Hematopoietic multipotent progenitor cell (in vitro differentiated cells): Measurements from ENCODE around the gene CTU2. TPM values are rescaled to one million over a fixed set of nuclear protein-coding genes. Genes with fewer than 3 reads are reported as not detected.
A peak's percentile ranks its signal among the peaks of the same experiment; 100 is the strongest.

ENCODE experiments used
- DNase-seq, 3 donors: peaks; one replicate each; pipeline ENCODE4 v3.0.0-alpha.2; 2011 to 2015; ENCODE audit warnings: low read depth in 2 of 3, low spot score in 2 of 3
- total RNA-seq: library from RNA; depleted of rRNA; stranded (reverse); fragments of >200 nt; gene quantifications from one replicate; pipeline ENCODE4 v1.2.3, GENCODE V29; 2012

Gene CTU2
- total RNA-seq, 1 donor: 7.5 TPM

DNA sequence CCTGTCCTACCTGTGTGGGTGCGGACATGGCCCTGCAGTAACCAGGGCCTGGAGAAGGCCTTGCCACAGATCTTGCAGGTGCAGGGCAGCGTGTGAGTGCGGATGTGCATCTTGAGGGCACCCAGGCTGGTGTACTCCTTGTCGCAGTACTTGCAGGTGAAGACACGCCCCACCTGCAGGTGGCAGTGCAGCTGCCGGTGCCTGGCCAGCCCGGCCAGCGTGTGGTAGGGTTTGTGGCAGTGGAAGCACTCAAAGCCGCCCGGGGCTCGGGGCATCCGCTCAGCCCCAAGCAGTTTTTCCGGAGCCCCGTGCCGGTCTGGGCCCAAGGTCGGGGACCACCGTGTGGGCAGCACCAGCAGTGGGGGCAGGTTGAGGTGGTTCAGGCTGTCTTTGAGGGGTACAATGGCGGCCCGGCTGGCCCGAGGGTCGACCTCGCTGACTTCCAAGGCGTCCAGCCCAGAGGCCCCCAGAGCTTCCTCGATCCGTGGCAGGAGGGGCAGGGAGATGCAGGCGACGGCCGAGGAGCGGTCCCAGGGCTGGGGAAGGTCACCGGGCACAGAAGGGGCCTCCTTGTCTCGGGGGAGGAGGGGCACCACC, 25.1 kb upstream of the CTU2 start:
- peak in 1 of 3 donors; percentile 47 for DNase-seq

DNA sequence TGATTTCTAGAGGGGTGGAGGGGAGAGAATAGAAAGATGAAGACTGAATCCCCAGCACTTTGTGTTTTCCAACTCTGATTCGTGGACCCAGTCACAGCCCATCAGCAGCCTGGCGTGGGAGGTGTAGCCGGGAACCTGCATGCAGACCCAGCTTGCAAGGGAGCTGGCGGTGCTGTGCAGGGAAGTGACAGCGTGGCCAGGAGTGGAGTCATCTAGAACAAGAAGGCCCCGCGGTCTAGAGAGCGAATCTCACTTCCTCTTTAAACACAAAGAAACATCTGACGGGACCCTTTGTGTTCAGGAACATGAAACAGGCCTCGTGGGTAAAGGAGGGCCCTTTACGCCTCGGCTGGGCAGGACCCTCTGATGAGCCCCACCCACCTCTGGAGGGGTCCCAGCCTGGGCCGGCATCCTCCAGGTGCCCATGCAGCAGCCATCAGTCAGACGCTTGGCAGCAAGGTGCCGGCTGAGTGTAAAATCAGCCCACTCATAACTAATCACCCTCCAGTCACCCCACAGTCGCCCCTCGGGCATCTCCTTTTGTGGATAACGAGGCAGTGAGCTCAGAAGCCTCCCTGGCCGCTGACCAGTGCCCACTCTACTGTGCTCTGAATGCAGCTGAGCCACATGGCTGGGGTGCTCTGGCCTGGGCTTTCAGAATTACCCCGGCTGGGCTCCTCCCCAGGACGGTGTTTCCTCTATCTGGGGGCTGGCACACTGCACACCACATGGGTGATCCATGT, 24.4 kb upstream of the CTU2 start:
- peak in 2 of 3 donors; percentile 82 to 90 for DNase-seq

DNA sequence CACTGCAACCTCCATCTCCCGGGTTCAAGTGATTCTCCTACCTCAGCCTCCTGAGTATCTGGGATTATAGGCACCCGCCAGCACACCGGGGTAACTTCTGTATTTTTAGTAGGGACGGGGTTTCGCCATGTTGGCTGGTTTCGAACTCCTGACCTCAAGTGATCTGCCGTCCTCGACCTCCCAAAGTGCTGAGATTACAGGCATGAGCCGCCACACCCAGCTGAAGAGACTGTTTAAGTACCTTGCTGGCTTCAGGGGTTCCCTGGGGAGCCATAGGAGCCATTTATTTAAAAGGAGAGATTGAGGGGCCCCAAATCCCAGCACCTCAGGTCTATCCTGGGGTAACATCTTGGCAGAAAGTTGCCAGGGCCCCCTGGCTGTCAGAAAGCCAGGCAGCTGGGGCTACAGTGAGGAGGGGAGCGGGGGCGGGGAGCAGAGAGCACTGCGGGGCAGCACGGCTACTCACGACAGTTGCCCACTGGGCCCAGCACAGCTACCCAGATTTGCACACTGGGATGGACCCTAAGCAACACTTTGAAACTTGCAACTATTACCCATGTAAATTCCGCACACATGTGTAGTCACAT, 21.6 kb upstream of the CTU2 start:
- no peak for DNase-seq

DNA sequence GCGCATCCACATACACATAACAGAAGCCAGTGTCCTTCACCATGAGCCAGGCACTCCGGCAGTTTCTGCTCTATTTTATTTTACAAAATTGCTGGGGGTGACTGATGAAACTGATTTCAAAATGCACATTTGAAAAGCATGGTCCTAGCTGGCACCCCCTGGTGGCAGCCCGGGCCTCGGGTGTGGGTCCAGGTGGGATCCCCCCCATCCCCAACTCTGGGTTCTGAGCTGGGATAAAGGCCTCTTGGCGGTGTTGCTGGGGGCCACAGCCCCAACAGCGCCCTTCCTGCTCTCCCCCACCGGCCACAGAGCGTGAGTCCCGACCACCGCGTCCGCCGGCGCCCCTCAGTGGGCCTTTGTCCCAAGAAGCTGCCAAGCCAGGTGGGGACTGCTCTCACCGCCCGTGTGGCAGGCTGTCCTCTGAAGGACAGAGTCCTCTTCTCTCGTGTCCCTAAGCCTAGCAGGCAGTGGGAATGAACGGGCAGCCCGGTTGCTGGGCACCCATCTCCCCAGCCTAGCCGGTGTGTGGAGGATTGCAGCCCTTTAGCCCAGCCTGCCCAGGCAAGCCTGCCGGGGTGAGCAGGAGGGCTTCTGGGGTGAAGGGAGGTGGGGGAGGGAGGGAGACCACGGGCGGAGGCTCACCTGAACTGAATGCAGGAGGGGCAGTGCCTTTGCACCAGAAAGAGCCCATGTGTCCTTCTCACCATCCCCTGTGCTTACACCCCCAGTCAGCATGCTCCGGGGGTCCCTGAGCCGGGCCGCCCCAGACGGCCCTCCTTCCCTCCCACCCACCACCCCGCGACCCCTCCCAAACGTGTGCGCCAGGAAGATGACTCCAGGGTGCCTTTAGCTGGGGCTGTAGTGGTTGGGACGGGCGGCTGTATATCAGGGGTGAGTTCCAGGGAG, 20.9 kb upstream of the CTU2 start:
- peak in 2 of 3 donors; percentile 71 to 73 for DNase-seq

DNA sequence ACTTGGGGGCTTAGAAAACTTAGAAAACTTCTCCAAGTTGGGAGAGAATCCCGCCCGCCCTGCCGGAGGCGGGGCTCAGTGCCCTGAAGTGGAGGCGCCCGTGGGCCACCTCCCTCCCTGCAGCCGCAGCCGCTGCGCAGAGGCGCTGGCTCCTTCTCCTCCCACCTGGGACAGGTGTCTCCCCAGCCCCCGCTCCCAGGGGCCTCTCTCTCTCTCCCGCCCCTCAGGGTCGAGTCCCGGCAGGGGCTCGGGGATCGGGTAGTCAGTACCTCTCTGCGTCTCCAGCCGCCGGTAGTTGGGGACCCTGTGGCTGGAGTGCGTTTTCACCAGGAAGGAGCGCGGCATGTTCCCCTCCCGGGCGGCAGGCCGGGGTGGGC, 20.3 kb upstream of the CTU2 start:
- peak in 1 of 3 donors; percentile 21 for DNase-seq

DNA sequence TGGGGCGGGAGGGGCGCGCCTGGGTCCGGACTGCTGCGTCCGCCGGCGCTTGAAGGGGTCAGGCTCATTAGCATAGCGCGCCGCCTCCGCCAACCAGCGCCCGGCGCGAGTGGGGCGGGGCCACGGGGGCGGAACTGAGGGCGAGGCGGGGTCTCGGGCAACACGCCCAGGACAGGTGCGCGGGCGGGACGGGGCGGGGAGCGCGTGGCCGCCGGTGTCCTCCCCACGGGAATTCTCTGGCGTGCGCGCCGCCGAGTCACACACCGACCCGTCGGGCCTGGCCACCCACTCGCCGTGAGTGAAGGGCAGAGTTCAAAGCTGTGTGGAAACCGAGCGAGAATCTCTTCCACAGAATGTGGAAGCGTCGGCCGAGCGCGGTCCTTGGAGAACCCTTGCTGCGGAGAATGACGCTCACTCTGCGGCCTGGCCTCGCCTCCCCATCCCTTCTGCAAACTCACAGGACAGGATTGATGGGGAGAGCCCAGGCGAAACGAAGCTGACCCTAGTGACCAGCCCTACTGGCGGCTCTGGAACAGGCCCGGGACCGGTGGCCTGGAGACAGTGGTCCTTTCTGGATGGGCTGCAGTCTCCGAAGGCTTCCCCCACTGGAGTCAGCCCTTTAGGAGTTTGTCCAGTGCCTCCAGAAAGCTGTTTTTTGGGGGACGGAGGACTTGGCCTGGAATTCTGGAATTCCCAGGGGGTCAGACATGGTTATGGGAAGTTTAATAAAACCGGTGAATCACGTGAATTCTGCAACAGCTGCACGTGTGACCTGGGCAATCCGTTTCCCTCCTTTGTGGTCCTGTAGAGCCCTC, 19.7 kb upstream of the CTU2 start, which contains the start of gene SNAI3:
Gene SNAI3 (minus strand): TSS at position 69 of the 815 bp plus-strand sequence. CDS start 101 bp downstream, outside the sequence.
- peak in 2 of 3 donors; percentile 68 to 75 for DNase-seq

DNA sequence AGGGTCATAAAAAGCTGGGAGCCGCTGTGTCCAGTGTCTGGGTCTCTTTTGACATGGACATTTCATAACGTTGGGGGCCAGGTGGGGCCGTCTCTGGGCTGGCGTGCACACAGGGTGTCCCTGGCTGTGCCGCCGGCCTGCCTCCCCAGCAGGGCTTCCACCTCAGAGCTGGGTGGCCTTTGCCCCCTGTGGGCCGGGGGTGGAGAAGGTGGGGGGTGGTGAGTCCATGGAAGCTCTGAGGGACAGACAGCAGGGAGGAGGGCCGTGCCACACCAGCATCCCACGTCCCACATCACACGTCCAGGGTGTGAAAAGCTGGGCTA, 19.1 kb upstream of the CTU2 start:
- no peak for DNase-seq

GRCh38 chr16:88687676-88688012, 18.7 kb upstream of the CTU2 start:
- no peak for DNase-seq

- DNase-seq: no peak
These were observed 18.1 kb upstream of the CTU2 start for GRCh38 chr16:88688013-88688778.

DNA sequence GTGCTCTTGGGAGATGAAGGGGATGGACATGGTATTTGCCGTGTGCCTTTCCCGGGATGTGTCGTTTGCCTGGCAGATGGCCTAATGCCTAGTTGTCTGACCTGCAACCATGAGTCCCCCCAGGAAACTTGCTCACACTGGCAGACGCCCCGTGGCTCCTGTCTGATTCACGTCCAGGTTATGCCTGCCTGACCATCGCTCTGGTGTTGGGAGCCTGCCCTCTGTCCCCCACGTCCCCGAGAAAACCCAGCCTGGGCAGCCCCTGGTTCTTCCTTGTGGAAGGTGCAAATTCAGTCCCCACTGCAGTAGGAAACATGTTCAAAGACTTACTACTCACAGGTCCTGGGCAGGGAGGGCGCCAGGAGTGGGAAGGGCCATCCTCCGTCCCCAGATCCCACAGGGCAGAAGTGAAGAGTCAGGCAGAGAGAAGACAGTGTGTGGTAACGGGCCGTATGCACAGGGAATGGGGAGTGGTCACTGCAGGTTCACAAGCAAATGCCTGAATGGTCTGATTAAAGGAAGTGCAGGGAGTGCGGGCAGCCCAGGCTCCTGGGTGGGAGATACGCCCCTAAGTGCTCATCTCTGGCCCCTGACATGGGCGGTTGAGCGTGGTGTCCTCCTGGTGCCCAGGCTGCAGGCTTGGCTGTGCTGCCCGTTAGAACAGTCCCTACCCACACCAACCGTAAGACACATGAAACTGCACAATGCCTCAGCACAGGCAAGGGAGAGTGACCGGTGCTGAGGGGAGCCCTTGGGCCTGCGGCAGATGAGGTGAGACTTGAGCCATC, 15.8 kb upstream of the CTU2 start:
- no peak for DNase-seq

DNA sequence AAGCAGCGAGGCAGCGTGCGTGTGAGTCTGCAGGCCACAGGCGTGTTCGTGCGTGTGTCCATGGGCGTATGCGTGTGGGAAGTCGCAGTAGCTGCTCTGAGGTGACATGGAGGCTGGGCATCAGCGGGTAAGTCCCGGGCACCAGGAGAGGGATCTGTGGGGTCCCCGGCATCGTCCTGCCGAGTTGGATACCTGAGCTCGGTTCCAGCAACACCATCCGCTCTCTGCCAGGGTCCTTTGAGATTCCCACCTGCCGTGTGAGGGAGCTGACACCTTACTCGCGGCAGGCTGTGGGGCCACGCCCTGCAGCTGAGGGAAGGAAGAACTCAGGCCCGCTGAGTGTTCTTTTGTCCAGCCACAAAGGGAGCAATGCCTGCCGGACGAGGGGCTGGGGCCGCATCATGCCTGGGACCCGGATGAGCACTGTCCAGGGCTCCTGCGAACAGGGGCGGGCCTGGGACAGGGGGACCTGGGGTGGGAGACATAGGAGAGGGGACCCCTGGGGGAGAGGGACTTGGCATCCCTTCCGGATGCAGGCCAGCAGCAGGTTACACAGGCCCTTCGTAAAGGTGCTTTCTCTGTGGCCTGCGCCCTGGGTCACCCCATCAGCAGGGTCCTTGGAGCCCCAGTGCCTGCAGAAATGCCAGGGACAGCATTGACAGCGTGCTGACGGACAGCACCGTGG, 15.0 kb upstream of the CTU2 start:
- no peak for DNase-seq

- peak in 2 of 3 donors; percentile 72 to 82 for DNase-seq
These were observed 14.3 kb upstream of the CTU2 start for GRCh38 chr16:88691924-88692560.

- no peak for DNase-seq
These were observed 13.4 kb upstream of the CTU2 start for GRCh38 chr16:88692861-88693260.

DNA sequence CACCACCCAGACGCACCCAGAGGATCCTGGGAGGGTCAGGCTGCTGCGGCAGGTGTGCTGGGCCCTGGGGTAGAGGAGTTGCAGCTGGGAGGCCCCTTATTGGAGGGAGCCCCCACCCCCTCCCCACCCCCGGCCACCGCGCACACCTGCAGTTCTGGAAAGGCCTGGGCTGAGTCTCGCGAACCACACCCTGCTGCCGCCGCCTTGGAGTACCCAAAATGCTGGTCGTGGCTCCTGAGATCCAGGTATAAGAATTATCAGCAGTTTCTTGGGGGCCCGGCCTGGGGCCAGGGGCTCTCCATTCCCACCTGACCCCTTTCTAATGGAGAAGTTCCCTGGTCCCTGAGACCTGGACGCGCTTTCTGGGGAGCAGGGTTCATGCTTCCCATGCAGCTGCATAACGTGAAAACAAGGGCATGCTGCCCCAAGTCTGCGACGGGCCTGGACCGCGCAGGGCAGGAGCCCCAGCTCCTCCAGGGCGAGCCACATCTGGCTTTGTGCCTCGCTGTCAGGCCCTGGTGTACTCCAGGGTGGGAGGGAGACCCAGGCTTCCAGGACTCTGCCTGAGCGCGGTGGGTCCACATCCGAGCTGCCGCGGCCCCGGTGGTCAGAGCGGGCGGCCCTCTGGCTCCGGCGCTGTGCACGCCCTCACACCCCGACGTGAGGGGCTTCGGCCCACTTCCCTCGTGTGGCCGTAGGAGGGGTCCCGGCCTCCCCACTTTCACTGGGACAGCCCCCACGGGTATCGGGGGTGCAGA, 12.7 kb upstream of the CTU2 start:
- no peak for DNase-seq

DNA sequence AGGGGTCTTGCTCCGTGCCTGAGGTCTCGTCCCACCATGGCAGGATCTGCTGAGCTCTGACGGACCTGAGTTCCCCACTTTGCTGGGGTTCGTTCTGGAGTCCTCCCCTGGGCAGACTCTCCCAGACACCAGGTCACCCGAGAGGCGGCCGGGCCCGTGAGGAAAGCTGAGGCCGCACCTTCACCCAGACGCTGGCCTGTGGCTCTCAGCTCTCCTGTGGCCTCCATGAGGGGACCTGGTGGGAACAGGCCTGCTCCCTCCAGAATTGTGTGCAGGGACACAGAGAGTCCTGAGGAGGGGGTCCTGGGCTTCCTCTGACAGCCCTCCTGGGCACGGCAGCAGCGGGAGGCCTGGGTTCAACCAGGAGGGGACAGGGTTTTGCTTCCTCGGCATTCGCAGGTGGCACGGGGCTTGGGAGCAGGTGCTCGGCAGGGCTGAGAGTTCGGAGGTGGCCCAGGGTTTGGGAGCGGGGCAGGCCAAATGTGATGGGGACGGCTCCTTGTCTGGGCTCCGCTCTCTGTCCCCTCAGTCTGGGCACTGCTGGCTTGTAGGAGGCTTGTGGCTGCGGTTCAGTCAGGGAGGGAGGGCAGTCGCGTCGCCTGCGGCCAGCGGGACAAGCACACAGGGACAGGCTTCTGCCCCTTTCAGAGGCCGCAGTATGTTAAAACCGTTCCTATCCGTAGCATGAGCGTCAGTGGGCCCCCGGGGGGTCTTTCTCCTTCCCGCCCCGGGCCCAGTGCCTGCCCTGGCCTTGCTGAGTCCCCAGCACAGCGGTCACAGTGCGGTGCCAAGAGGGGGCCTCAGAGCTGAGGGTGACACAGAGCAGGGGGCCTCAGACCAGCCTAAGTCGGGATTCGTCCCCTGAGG, 11.8 kb upstream of the CTU2 start:
- DNase-seq: no peak

DNA sequence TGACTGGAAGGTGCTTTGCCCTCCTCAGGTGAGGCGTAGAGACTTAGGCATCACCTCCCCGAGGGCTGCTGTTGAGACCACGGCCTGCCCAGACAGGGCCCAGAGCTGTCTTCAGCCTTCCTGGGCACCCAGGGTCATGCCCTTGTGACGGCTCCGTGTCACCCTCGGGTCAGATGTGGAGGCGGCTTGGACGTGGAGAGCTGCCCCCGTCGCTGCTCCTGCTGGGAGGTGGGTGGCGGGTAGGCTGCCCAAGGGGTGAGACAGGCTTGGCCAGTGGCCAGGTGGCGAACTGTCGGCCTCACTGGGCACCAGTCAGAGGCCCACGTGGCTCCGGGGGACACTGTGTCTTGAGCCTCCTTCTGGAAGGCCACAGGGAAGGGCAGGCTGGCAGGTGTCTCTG, 11.1 kb upstream of the CTU2 start:
- no peak for DNase-seq
